LNCaP clone FGC (cell line): ENCODE results near the gene MDGA2.

ENCODE experiments used
- DNase-seq: peaks from one replicate; pipeline ENCODE4 v3.0.0-alpha.2; 2011; ENCODE audit warnings: low read depth
- H3K4me3 ChIP-seq: 2 replicates; pipeline ENCODE4 v1.5.1; 2011; ENCODE audit warnings: mild to moderate bottlenecking, low read depth, low read length, control low read depth
- TF ChIP-seq, protein P1 (sequence below): IDR thresholded peaks from 2 replicates; pipeline ENCODE4 v1.5.1; 2012; ENCODE audit warnings: mild to moderate bottlenecking; ENCODE audit not compliant: control insufficient read depth, insufficient read depth; ENCODE audit errors: extremely low read depth

Gene MDGA2

DNA sequence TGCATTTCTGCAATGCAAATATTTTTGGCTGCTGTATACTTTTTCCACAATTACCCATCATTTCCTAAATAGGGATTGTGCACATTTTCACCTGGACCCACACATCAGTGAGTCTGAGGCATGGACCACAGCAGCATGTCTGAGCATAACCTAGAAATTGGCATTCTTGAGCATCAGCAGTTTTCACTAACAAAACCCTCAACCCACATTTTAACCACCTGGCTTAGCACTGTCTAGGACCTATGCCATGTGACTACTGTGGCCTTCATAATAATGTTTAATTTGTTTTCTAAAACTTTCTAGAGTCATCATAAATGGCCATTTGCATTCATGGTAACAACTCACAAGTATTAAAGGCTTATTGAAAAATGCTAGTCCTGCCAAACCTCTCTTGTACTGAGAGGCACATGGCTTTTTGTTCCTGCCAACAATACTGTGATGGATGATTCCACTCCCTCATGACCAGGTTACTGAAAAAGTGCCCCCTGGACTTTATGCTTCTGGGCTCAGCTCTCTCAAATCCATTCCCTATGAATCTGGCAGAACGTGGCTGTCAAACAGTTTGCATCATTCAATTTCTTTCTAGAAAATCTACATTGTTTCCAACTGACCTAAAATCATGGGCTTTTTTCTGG is 240.0 kb downstream of the MDGA2 start:
- no peak for DNase-seq
- no peak overlapping the region for H3K4me3 ChIP-seq
- TF ChIP-seq, protein P1, sequence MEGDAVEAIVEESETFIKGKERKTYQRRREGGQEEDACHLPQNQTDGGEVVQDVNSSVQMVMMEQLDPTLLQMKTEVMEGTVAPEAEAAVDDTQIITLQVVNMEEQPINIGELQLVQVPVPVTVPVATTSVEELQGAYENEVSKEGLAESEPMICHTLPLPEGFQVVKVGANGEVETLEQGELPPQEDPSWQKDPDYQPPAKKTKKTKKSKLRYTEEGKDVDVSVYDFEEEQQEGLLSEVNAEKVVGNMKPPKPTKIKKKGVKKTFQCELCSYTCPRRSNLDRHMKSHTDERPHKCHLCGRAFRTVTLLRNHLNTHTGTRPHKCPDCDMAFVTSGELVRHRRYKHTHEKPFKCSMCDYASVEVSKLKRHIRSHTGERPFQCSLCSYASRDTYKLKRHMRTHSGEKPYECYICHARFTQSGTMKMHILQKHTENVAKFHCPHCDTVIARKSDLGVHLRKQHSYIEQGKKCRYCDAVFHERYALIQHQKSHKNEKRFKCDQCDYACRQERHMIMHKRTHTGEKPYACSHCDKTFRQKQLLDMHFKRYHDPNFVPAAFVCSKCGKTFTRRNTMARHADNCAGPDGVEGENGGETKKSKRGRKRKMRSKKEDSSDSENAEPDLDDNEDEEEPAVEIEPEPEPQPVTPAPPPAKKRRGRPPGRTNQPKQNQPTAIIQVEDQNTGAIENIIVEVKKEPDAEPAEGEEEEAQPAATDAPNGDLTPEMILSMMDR, result no peak

DNA sequence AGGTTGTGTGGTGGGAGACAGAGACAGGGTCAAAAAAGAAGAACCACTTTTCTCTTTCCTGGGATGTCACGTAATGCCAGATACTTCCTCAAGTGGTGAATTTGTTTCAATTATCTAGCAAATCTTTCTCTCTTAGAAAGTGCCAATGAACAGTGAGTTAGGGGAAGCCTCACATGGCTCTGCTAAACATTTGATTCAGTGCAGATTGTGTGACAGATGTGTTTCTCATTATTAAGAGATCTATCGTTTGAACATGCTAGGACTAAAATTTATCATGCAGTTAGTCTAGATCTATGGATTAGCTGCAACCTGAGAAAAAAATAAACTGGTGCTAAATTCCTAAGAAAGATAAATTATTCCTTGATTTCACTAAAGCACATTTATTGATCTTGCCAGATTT is 247.8 kb downstream of the MDGA2 start:
- TF ChIP-seq, protein P1, result no peak
- no peak overlapping the region for H3K4me3 ChIP-seq
- no peak for DNase-seq

DNA sequence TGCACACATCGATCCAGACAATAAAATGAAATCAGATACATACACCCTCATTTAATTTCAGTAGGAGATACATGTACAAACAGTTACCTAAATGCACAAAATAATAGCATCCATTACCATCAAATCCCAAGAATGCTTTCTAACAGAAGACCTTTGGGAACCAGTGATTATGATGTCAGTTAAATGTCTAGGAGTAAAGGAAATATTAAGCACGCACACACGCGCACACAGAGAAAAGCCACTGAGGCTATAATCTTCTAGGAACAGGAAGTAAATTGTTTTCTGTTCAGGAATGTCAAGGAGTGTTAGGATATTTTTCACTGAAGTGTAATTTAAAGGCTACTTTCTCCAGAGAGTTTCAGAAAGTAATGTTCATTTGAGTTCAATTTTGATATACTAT is 250.1 kb downstream of the MDGA2 start:
- TF ChIP-seq, protein P1, result no peak
- no peak for DNase-seq
- H3K4me3 ChIP-seq, result no peak overlapping the region

DNA sequence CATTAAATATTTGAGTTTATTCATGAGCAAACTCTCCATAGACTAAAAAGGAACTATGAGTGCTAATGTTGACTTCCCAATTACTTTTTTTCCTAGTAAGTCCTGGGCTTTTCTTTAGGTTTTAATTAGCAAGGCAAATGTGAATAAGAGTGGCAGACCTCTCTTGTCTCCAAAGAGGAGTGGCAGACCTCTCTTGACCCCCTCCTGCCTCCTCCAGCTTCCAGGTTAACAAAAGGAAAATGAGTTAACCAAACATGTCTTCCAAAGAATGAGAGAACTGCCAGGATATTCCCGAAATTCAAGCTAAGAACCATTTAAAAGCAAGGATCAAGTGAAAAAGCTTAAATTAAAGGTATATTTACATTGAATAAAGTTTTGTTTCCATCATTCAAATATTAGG is 253.2 kb downstream of the MDGA2 start:
- H3K4me3 ChIP-seq, result no peak overlapping the region
- TF ChIP-seq, protein P1, result no peak
- DNase-seq, result no peak

DNA sequence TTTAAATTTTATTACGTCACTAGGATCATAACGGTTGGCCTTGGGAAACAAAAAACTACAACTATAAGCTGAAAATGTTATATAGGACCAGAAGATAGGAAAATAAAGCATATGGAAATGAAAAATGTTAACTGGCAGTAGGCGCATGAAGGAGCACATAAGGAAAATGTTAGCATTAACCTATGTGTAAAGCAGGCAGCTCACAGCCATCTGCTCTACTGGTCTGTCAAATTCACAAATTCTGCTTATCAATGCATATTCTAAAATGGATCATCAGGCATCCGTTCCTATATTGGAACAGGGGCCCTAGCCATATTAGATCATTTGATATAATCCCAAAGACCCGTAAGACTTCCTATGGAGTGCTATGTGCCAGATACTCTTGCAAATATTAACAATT is 263.9 kb downstream of the MDGA2 start:
- TF ChIP-seq, protein P1, result no peak
- DNase-seq, result no peak
- H3K4me3 ChIP-seq, result no peak overlapping the region

DNA sequence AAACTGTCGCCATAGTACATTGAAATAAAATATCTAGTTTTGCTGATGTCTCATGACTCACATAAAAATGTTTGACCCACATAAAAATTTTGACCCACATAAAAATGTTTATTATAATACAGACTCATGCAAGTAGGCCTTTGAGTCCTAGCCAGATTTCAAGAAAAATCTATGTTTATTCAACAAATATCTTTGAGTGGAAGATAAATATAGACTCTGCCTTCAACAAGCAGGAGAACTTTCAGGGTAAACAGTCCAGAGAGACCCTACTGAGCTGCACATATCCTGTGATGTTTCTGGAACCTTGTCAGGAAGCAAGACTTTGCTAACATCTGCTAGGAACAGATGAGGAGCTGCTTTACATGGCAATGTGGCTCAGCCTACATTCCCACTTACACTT is 283.1 kb downstream of the MDGA2 start:
- TF ChIP-seq, protein P1, result no peak
- DNase-seq, result peak; percentile 32
- H3K4me3 ChIP-seq, result no peak overlapping the region

DNA sequence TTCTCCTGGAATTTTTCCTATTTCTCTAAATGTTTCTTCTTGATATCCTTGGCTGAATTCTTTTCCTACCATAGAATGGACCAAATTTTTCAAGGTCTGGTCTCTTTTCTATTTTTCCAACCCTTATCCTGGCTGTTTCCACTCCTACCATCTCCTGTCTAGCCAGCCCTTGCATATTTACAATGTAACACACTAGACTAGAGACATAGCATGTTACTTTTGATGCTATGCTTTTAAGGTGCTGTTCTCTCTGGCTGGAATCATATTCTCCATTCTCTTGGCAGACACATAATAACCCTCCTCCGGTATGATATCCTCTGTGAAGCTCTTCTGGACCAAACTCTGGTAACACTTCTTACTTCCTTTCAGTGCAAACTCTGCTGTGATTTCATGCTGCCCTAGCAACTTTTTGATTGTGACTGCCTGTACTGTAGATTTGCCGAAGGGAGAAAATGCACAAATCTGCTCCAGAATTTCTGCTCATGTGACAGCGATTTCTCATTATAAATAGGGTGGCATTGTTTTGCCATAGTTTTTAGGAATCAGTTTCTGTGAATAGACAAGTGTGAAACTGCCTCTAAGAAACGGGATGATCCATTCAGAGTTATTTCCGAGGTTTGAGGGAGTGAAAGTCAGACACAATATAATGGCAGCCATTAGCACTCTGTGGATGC is 284.4 kb downstream of the MDGA2 start:
- H3K4me3 ChIP-seq, result no peak overlapping the region
- no peak for DNase-seq
- TF ChIP-seq, protein P1, result no peak
